NCI-H446 (cell line): ENCODE data around the gene LTV1.
"Not testable (repeated sequence)": the region's sequence is repeated elsewhere in the genome, so short reads cannot be mapped to it uniquely, and the experiment has no call there.

Experiments
- DNase-seq, 2 experiments: peaks; one replicate each; lab custom pipeline; 2025; lab: John Stamatoyannopoulos, UW

Gene LTV1

GRCh38 chr6:143842902-143843676, at the start of gene LTV1:
Gene LTV1 (plus strand): TSS chr6:143843338. CDS start chr6:143843478, 140 bp downstream.
- peak; percentile 79 to 94 for DNase-seq

GRCh38 chr6:143796551-143796950, 46.6 kb upstream of the LTV1 start:
- not testable (repeated sequence) for DNase-seq

GRCh38 chr6:143798487-143798886, 44.7 kb upstream of the LTV1 start:
- not testable (repeated sequence) for DNase-seq

GRCh38 chr6:143802833-143803565, 40.1 kb upstream of the LTV1 start:
- DNase-seq, result no peak

- no peak for DNase-seq
Measured at GRCh38 chr6:143803769-143804568, 39.2 kb upstream of the LTV1 start.

- DNase-seq, result no peak
Measured at GRCh38 chr6:143804835-143805239, 38.3 kb upstream of the LTV1 start.

- no peak for DNase-seq
Measured at GRCh38 chr6:143806282-143807102, 36.6 kb upstream of the LTV1 start.

GRCh38 chr6:143807103-143807772, 35.9 kb upstream of the LTV1 start:
- no peak for DNase-seq

GRCh38 chr6:143810745-143811144, 32.4 kb upstream of the LTV1 start:
- no peak for DNase-seq

GRCh38 chr6:143811501-143812157, 31.5 kb upstream of the LTV1 start:
- no peak for DNase-seq

GRCh38 chr6:143817621-143818020, 25.5 kb upstream of the LTV1 start:
- no peak for DNase-seq

GRCh38 chr6:143821359-143821758, 21.8 kb upstream of the LTV1 start:
- no peak for DNase-seq

- no peak for DNase-seq
Measured at GRCh38 chr6:143822584-143823024, 20.5 kb upstream of the LTV1 start.

- DNase-seq, result no peak
Measured at GRCh38 chr6:143823548-143823947, 19.6 kb upstream of the LTV1 start.

GRCh38 chr6:143828572-143828971, 14.6 kb upstream of the LTV1 start:
- DNase-seq, result no peak

- no peak for DNase-seq
Measured at GRCh38 chr6:143836150-143836549, 7.0 kb upstream of the LTV1 start.

GRCh38 chr6:143838395-143838794, 4.7 kb upstream of the LTV1 start:
- no peak for DNase-seq

- peak in 1 of 2 experiments; percentile 9 for DNase-seq
Measured at GRCh38 chr6:143839196-143839595, 3.9 kb upstream of the LTV1 start.

GRCh38 chr6:143840595-143841265, 2.4 kb upstream of the LTV1 start:
- DNase-seq, result no peak

GRCh38 chr6:143842461-143842901, 657 bp upstream of the LTV1 start:
- no peak for DNase-seq
